IMR-90 (cell line): ENCODE results near the gene NOL9. TPM values are rescaled to one million over a fixed set of nuclear protein-coding genes. Genes with fewer than 3 reads are reported as not detected.

ENCODE experiments used
- ATAC-seq: fragments of 200-7000 bp; cut with Tn5 transposase; 2 replicates; pipeline ENCODE4 v1.9.1; 2020; ENCODE audit warnings: low read depth, mild to moderate bottlenecking, moderate library complexity
- BruUV-seq: library from RNA; stranded (reverse); fragments of 400-500 nt; replicated peaks from 2 replicates; lab custom pipeline; 2021; lab: Mats Ljungman, UMichigan
- CTCF ChIA-PET: fragments of 300-600 bp; formaldehyde crosslinking; extraction: SDS; loops from one replicate; lab custom pipeline; 2021; ENCODE audit warnings: antibody characterized with exemption; lab: Yijun Ruan, JAX
- POLR2A ChIA-PET: fragments of 300-600 bp; sonication (Branson Sonifier 250); formaldehyde crosslinking; loops from one replicate; lab custom pipeline; 2022; ENCODE audit warnings: antibody characterized with exemption; ENCODE audit not compliant: unreplicated experiment; lab: Charles Lee
- DNase-seq: peaks from one replicate; pipeline ENCODE4 v3.0.0; 2013
- H2AFZ ChIP-seq: replicated peaks from 2 replicates; pipeline ENCODE3; 2013; ENCODE audit warnings: low read length, mild to moderate bottlenecking; ENCODE audit not compliant: poor library complexity
- H2AK5ac ChIP-seq: 2 replicates; pipeline ENCODE4 v1.6.1; 2013; ENCODE audit warnings: low read depth, low read length, inconsistent platforms
- H2AK9ac ChIP-seq: replicated peaks from 2 replicates; pipeline ENCODE3; 2013; ENCODE audit warnings: mild to moderate bottlenecking, low read depth, low read length, moderate library complexity; ENCODE audit not compliant: poor library complexity
- H2BK120ac ChIP-seq: 2 replicates; pipeline ENCODE4 v1.6.1; 2013; ENCODE audit warnings: low read depth, low read length, inconsistent platforms
- H2BK15ac ChIP-seq: 3 replicates; pipeline ENCODE4 v1.6.1; 2013; ENCODE audit warnings: low read depth, low read length, inconsistent platforms
- H2BK20ac ChIP-seq: 2 replicates; pipeline ENCODE4 v1.6.1; 2013; ENCODE audit warnings: low read depth, mild to moderate bottlenecking, inconsistent platforms, low read length, moderate library complexity
- H2BK5ac ChIP-seq: 2 replicates; pipeline ENCODE4 v1.6.1; 2013; ENCODE audit warnings: mild to moderate bottlenecking, low read depth, low read length, inconsistent platforms; ENCODE audit not compliant: poor library complexity, severe bottlenecking
- H3K14ac ChIP-seq: replicated peaks from 2 replicates; pipeline ENCODE4 v1.6.1; 2013; ENCODE audit warnings: low read depth, low read length, inconsistent platforms
- H3K18ac ChIP-seq: 2 replicates; pipeline ENCODE4 v1.6.1; 2013; ENCODE audit warnings: low read depth, low read length, control low read depth
- H3K23ac ChIP-seq: 2 replicates; pipeline ENCODE4 v1.6.1; 2013; ENCODE audit warnings: low read depth, low read length, inconsistent platforms
- H3K27ac ChIP-seq: 2 replicates; pipeline ENCODE4 v1.5.1; 2013; ENCODE audit warnings: mild to moderate bottlenecking, control low read depth, low read length; ENCODE audit not compliant: insufficient read depth
- H3K27me3 ChIP-seq: 2 replicates; pipeline ENCODE4 v1.6.1; 2013; ENCODE audit warnings: low read length; ENCODE audit not compliant: control insufficient read depth, insufficient read depth
- H3K36me3 ChIP-seq: 2 replicates; pipeline ENCODE4 v1.6.1; 2013; ENCODE audit warnings: low read length, mixed read lengths; ENCODE audit not compliant: control insufficient read depth, insufficient read depth
- H3K4ac ChIP-seq: 2 replicates; pipeline ENCODE4 v1.6.1; 2013; ENCODE audit warnings: low read depth, low read length, inconsistent platforms
- H3K4me1 ChIP-seq: 2 replicates; pipeline ENCODE4 v1.6.1; 2013; ENCODE audit warnings: low read length, mixed read lengths; ENCODE audit not compliant: control insufficient read depth, insufficient read depth
- H3K4me2 ChIP-seq: 2 replicates; pipeline ENCODE4 v1.6.1; 2013; ENCODE audit warnings: low read depth, mild to moderate bottlenecking, control low read depth, low read length, moderate library complexity
- H3K4me3 ChIP-seq: 2 replicates; pipeline ENCODE4 v1.5.1; 2013; ENCODE audit warnings: low read depth, mild to moderate bottlenecking, control low read depth, low read length, moderate library complexity; ENCODE audit not compliant: insufficient read depth
- H3K56ac ChIP-seq: 2 replicates; pipeline ENCODE4 v1.6.1; 2013; ENCODE audit warnings: low read length, inconsistent platforms; ENCODE audit not compliant: insufficient read depth; ENCODE audit errors: extremely low read depth
- H3K79me1 ChIP-seq, 2 experiments: 2 replicates each; pipeline ENCODE4 v1.6.1; 2013; ENCODE audit warnings: low read length in 2 of 2, inconsistent platforms in 1 of 2, low read depth in 1 of 2
- H3K9ac ChIP-seq: 2 replicates; pipeline ENCODE4 v1.6.1; 2013; ENCODE audit warnings: low read depth, low read length, control low read depth
- H3K9me1 ChIP-seq: 2 replicates; pipeline ENCODE4 v1.6.1; 2013; ENCODE audit warnings: low read length, inconsistent platforms; ENCODE audit not compliant: insufficient read depth
- H3K9me3 ChIP-seq: 2 replicates; pipeline ENCODE4 v1.6.1; 2013; ENCODE audit warnings: low read length; ENCODE audit not compliant: control insufficient read depth, insufficient read depth
- H4K20me1 ChIP-seq: 2 replicates; pipeline ENCODE4 v1.6.1; 2013; ENCODE audit warnings: low read length, inconsistent platforms; ENCODE audit not compliant: insufficient read depth
- H4K5ac ChIP-seq: 2 replicates; pipeline ENCODE4 v1.6.1; 2013; ENCODE audit warnings: mild to moderate bottlenecking, low read depth, low read length, control low read depth
- H4K8ac ChIP-seq, 2 experiments: 2 replicates each; pipeline ENCODE4 v1.6.1; 2013; ENCODE audit warnings: low read depth in 2 of 2, low read length in 2 of 2, control low read depth in 1 of 2, inconsistent platforms in 1 of 2
- H4K91ac ChIP-seq: 2 replicates; pipeline ENCODE4 v1.6.1; 2013; ENCODE audit warnings: low read depth, low read length, inconsistent platforms; ENCODE audit not compliant: insufficient read depth
- CEBPB ChIP-seq: IDR thresholded peaks from 2 replicates; pipeline ENCODE4 v1.6.1; 2012; ENCODE audit warnings: low read depth, low read length, improper control_type of control experiment
- CHD1 ChIP-seq: IDR thresholded peaks from 2 replicates; pipeline ENCODE4 v1.6.1; 2012; ENCODE audit warnings: low read depth, low read length, improper control_type of control experiment
- CTCF ChIP-seq: conservative IDR thresholded peaks from 2 replicates; pipeline ENCODE4 v1.5.1; 2012; ENCODE audit warnings: mild to moderate bottlenecking, low read depth, low read length, improper control_type of control experiment
- FOS ChIP-seq: fragments of 150-350 bp; IDR thresholded peaks from 2 replicates; pipeline ENCODE4 v1.6.1; 2016; ENCODE audit warnings: low read depth, low read length
- MAFK ChIP-seq: IDR thresholded peaks from 2 replicates; pipeline ENCODE4 v1.6.1; 2012; ENCODE audit warnings: low read depth, low read length, improper control_type of control experiment
- MAZ ChIP-seq: IDR thresholded peaks from 2 replicates; pipeline ENCODE4 v1.6.1; 2012; ENCODE audit warnings: low read depth, mild to moderate bottlenecking, low read length, improper control_type of control experiment, moderate library complexity, borderline replicate concordance
- MXI1 ChIP-seq: IDR thresholded peaks from 2 replicates; pipeline ENCODE4 v1.6.1; 2012; ENCODE audit warnings: low read depth, mild to moderate bottlenecking, low read length, moderate library complexity, borderline replicate concordance
- NFE2L2 ChIP-seq: fragments of 150-350 bp; IDR thresholded peaks from 2 replicates; pipeline ENCODE4 v1.6.1; 2016; ENCODE audit warnings: low read depth, mild to moderate bottlenecking, low read length
- POLR2A ChIP-seq: IDR thresholded peaks from 2 replicates; pipeline ENCODE4 v1.6.1; 2012; ENCODE audit warnings: mild to moderate bottlenecking, low read depth, low read length
- RAD21 ChIP-seq: IDR thresholded peaks from 2 replicates; pipeline ENCODE4 v1.6.1; 2012; ENCODE audit warnings: low read length, improper control_type of control experiment
- RCOR1 ChIP-seq: IDR thresholded peaks from 2 replicates; pipeline ENCODE4 v1.6.1; 2012; ENCODE audit warnings: mild to moderate bottlenecking, low read length, improper control_type of control experiment; ENCODE audit not compliant: insufficient replicate concordance
- RFX5 ChIP-seq: IDR thresholded peaks from 2 replicates; pipeline ENCODE4 v1.8.0; 2012; ENCODE audit warnings: low read depth, mild to moderate bottlenecking, low read length, moderate library complexity
- SMC3 ChIP-seq: fragments of 150-350 bp; IDR thresholded peaks from 2 replicates; pipeline ENCODE4 v1.6.1; 2016; ENCODE audit warnings: low read depth, mild to moderate bottlenecking, antibody characterized with exemption, low read length, moderate library complexity
- USF2 ChIP-seq: fragments of 150-350 bp; IDR thresholded peaks from 2 replicates; pipeline ENCODE4 v1.6.1; 2017; ENCODE audit warnings: mild to moderate bottlenecking, antibody characterized with exemption, low read length, low read depth
- WGBS, 2 experiments: methylation state at CpG; one replicate each; pipeline versions ENCODE4 v1.1.5 to v1.1.7; 2013; ENCODE audit warnings: missing lambda C conversion rate in 2 of 2; ENCODE audit not compliant: insufficient read length in 1 of 2; ENCODE audit errors: extremely low coverage in 2 of 2; 5-methylcytosine and 5-hydroxymethylcytosine counted together
- dilution Hi-C: fragments of 300-500 bp; cut with HindIII; formaldehyde crosslinking; loops from one replicate; pipeline ENCODE4 v1.14.3; 2018; ENCODE audit warnings: low sequenced_read_pairs; ENCODE audit not compliant: unreplicated experiment
- in situ Hi-C: fragments of 300-500 bp; cut with MboI; formaldehyde crosslinking; loops from 3 replicates; pipeline ENCODE4 v1.14.3; 2019; ENCODE audit warnings: low sequenced_read_pairs, inconsistent platforms, mixed read lengths
- intact Hi-C: fragments of 100-400 bp; cut with micrococcal nuclease; formaldehyde crosslinking; loops from 2 replicates; pipeline ENCODE4 v1.10.0; 2022
- polyA plus RNA-seq, 3 experiments: library from polyadenylated mRNA; depleted of rRNA; stranded (reverse); fragments of >200 nt; gene quantifications; 2 replicates each; pipeline ENCODE4 v1.2.3, GENCODE V29; 2012; ENCODE audit warnings: low replicate concordance in 1 of 3
- total RNA-seq: library from RNA; depleted of rRNA; stranded (reverse); fragments of >200 nt; gene quantifications from 2 replicates; pipeline ENCODE4 v1.2.3, GENCODE V29; 2012

The NOL9 gene
- total and polyA plus RNA-seq, 2 of the 4 experiments (the other 2 are of a cell fraction): 13.0 to 19.2 TPM

DNA sequence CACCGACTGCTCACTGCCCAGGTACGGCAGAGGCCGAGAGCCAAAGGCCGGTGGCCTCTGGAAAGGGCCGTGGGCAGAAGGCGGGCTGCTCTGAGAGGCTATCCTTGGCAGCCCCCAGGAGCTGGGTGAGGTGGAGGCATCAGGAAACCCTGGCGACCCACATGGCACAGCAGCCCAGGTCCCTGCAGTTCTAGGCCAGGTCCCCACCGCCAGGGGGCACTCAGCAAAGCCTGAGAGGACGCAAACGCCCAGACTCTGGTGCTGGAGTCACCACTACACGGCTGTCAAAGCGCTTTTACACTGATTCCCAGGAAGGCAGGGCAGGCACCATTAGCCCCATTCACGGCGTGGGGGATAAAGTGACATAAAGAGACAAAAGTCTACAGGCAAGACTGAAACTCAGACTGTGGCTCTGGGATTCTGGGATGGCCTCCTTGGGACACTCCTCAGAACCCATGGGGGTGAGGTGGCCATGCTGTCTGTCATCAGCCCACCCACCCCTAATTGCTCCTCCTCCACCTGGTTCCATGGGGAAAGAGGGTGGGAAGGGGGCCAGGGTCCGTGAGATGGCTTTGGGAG lies 67.8 kb downstream of the NOL9 start:
- TF ChIP-seq POLR2A (no peak), USF2 (no peak), SMC3 (peak; percentile 88), RFX5 (no peak), MAZ (peak; percentile 57; the same call in 1 of the 2 replicates), MAFK (no peak), RCOR1 (no peak), CHD1 (0 out of 2 replicates have a peak, but pooled peaks have one; percentile 55), MXI1 (0 out of 2 replicates have a peak, but pooled peaks have one; percentile 76), CTCF (peak; percentile 90), NFE2L2 (no peak), FOS (no peak), CEBPB (no peak), RAD21 (peak; percentile 77)
- Histone ChIP-seq H4K5ac (no peak overlapping the region), H3K79me1 (peaks cover 3 to 16% of the 10 kb centered on the region in 2 experiments; a peak in 2 of 4 replicates), H3K56ac (no peak overlapping the region), H4K8ac (no peak overlapping the region), H2BK120ac (no peak overlapping the region), H3K4me1 (peaks cover 6% of the 10 kb centered on the region), H3K36me3 (no peaks in the 10 kb centered on the region), H3K9ac (no peak overlapping the region), H3K18ac (no peak overlapping the region), H3K4me3 (no peak overlapping the region), H3K4ac (no peak overlapping the region), H3K4me2 (no peak overlapping the region; the same call in 1 of the 2 replicates), H2AK9ac (peak overlapping the region; percentile 91), H3K27me3 (no peaks in the 10 kb centered on the region), H3K27ac (no peak overlapping the region), H2BK15ac (no peak overlapping the region), H3K9me3 (no peaks in the 10 kb centered on the region), H4K91ac (no peak overlapping the region), H2AK5ac (peak overlapping the region; percentile 14; the same call in 1 of the 2 replicates), H2AFZ (peak overlapping the region; percentile 78), H3K14ac (no peak overlapping the region), H2BK5ac (no peak overlapping the region), H2BK20ac (no peak overlapping the region), H3K9me1 (no peaks in the 10 kb centered on the region), H3K23ac (no peak overlapping the region), H4K20me1 (peaks cover 6% of the 10 kb centered on the region; the same call in 1 of the 2 replicates)
- no TSS peak for BruUV-seq
- 0% methylated on average over 4 of the region's 15 CpGs; no CpG with 5 or more reads in 1 of the 2 experiments for WGBS, 2 experiments
- intact Hi-C loops: loop anchor here (1.0 to 5.0 kb wide), 4 partner anchors 37 to 731 kb away; partner anchors contain the start of gene NOL9
- dilution Hi-C loops: no loop called here
- CTCF ChIA-PET: interaction anchor here (0.6 to 1.4 kb wide), 3 partner anchors 108 to 240 kb away, joined by 3 to 5 read pairs (median 3); no protein-coding TSS in a partner anchor
- POLR2A ChIA-PET: no interaction called here
- DNase-seq (peak; percentile 78), ATAC-seq (peak; percentile 73)
- in situ Hi-C loops: no loop called here
